ENCODE measurements around the gene CD9.

CD9 gene

DNA sequence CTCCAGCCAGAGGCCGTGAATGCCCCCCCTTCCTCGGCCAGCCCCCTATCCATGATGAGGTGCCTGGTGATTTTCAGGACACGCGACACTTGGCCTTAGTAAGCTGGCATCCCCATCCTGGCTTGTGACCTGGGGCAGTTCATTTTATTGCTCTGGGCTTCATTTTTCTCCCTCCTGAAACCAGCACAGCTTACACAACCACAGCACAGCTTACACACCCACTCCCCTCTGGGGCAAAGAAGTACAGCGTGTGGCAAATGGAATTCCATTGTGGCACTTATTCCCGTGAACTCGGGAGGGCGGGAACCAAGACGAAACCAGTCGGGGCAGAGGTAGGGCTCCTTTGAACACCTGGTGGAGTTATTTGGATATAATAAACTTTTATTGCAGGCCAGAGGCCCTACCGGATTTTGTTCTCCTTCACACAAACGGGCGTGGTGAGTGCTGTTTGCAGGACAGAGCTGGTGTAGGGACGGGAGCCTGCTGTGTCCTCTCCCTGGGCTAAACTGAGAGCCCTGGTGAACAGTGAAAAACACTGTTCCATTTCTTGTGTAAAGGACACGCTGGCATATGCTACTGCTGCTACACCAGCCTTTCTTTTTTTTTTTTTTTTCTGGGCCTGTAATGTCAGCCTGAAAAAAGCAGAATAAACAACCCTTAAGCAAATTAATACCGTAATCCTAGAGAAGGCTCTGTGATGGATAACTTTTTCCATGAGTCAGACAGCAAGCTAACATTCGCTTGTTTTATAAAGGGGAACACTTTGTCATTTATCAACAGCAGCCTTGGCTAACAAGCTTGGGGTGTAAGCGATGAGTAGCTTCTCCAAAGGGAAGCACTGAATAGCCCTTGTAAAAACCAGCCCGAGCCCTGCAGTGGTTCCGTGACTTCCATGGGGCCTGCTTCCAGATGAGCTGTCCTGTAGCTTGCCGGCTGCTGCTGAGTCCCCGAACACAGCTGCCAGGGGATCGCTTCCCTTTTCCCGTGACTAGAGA is 29.3 kb downstream of the CD9 start:
- no peaks in the 10 kb centered on the region for H3K27me3 ChIP-seq (ENCODE audit: control insufficient read depth, insufficient read depth, low read length)
- H3K4me1 ChIP-seq (ENCODE audit: control insufficient read depth, insufficient read depth, low read length) = no peaks in the 10 kb centered on the region
- no peaks in the 10 kb centered on the region for H3K9me3 ChIP-seq (ENCODE audit: control insufficient read depth, insufficient read depth, low read length)
- no peak overlapping the region for H3K9ac ChIP-seq (ENCODE audit: low read depth, low read length)
- H3K36me3 ChIP-seq (ENCODE audit: control insufficient read depth, insufficient read depth, low read length) = peaks cover 43% of the 10 kb centered on the region
- H3K4me3 ChIP-seq (ENCODE audit: low read depth, low read length) = no peak overlapping the region

DNA sequence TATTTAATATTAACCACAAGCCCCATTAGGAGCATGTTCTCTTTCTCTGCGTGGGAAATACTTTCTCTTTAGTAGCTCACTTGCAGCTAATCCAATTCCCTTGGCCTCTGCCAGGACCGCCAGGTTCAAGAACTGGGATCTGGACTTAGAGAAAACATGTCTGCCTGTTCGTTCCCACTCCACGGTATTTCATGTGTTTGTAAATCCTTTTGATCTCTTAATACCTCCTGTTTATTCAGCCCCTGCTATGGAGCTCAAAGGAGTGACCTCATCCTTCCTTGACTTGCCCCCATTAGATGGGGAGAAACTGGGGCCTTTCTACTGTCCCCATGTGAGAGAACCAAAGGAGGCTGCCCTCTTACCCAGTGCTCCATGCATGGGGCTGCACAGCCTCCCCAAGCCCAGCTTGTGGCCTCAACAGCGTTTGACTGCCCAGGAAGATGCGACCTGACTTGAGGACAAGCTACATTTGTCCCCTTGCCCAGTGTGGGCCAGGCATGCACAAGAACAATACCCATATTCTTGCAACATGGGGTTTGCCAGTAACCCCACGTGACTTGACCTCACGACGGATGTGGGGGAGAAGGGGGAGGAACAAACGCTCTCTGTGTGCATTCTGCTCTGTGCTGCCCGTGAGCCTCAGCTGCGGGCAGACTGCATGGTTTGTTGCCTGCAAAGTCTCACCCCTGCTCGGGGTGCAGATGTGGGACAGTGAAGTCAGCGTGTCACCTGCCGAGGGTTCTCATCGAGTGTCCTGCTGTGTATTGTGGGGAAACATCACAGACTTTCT is 30.3 kb downstream of the CD9 start:
- no peak overlapping the region for H3K4me3 ChIP-seq (ENCODE audit: low read depth, low read length)
- no peaks in the 10 kb centered on the region for H3K9me3 ChIP-seq (ENCODE audit: control insufficient read depth, insufficient read depth, low read length)
- no peaks in the 10 kb centered on the region for H3K27me3 ChIP-seq (ENCODE audit: control insufficient read depth, insufficient read depth, low read length)
- H3K9ac ChIP-seq (ENCODE audit: low read depth, low read length) = no peak overlapping the region
- peaks cover 47% of the 10 kb centered on the region for H3K36me3 ChIP-seq (ENCODE audit: control insufficient read depth, insufficient read depth, low read length)
- H3K4me1 ChIP-seq (ENCODE audit: control insufficient read depth, insufficient read depth, low read length) = no peaks in the 10 kb centered on the region

DNA sequence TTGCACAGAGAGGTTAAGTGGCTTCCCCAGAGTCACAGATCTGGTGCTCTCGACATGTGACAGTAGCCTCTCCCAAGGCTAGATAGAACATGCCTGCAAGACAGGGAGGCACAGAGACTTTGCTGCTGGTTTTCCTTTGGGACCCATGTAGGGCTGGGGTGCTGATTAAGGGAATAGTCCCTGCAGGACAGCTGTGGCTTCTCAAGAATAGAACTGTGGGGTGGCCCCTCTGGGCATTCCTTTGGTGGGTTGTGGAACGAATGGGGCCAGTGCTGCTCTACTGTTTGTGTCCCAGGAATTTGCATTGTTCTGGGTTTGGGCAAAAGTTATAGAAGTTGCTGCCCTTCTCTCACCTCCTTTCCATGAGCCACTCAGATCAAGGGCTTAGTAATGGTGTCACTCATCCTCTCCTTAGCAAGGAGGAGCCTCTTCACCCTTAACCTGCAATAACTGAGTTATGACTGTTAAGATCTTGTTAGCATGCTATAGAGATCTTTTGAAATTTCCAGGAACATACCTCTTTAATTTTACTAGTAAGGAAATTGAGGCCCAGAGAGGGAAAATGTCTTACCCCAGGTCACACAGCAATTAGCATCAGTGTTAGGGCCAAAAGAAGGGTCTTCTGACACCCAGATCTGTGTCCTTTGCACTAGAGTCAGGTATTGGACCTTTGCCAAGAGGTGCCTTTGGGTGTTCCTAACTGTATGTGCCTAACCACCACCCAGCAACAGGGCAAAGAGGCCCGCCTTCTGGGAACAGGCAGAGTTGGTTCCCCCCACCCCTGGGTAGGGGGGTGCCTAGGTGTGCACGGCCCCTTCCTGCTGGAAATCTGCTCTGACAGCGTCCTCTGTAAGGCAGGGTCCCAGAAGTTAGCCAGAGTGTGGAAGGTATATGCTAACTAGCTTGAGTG is 31.4 kb downstream of the CD9 start:
- Histone ChIP-seq H3K4me3 (ENCODE audit: low read depth, low read length) (no peak overlapping the region), H3K36me3 (ENCODE audit: control insufficient read depth, insufficient read depth, low read length) (peaks cover 48% of the 10 kb centered on the region), H3K4me1 (ENCODE audit: control insufficient read depth, insufficient read depth, low read length) (no peaks in the 10 kb centered on the region), H3K9me3 (ENCODE audit: control insufficient read depth, insufficient read depth, low read length) (no peaks in the 10 kb centered on the region), H3K9ac (ENCODE audit: low read depth, low read length) (peak overlapping the region; percentile 70), H3K27me3 (ENCODE audit: control insufficient read depth, insufficient read depth, low read length) (no peaks in the 10 kb centered on the region)

DNA sequence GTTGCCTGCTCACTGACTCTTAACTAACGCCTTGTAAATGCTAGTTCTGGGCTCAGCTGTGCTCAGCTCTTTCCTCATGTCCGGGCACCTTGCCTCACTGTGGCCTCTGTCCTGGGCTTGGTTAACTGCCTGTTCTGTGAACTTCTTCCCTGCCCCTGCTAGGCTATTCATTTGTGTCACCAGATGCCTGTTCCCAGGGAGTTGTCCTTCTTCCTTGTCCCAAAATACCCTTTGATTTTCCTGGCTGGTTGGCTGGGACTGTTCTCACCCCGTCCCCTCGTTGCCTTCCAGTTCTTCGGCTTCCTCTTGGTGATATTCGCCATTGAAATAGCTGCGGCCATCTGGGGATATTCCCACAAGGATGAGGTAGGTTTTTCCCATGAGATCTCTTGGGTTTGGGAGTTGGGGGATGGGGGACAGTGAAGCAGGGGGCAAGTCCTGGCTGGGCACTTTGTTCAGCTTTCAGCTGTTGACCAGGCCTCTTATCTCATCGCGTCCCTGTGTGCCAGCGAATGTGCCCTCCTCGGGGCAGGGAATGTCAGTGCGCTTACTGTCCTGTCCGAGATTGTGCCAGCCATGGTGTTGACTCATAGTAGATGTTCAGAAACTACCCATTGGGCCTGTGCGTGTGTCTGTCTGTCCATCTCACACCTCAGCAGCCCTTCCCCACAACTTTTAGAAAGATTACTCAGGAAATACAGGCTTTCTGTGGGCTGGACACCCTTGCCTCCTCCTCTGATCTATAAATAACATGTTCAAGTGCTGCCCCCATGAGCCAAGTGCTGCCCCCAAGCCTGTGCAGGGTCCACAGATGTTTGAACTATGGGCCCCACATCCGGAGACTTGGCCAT is 33.1 kb downstream of the CD9 start:
- Histone ChIP-seq H3K36me3 (ENCODE audit: control insufficient read depth, insufficient read depth, low read length) (peaks cover 49% of the 10 kb centered on the region), H3K9ac (ENCODE audit: low read depth, low read length) (no peak overlapping the region), H3K9me3 (ENCODE audit: control insufficient read depth, insufficient read depth, low read length) (no peaks in the 10 kb centered on the region), H3K4me1 (ENCODE audit: control insufficient read depth, insufficient read depth, low read length) (no peaks in the 10 kb centered on the region), H3K4me3 (ENCODE audit: low read depth, low read length) (no peak overlapping the region), H3K27me3 (ENCODE audit: control insufficient read depth, insufficient read depth, low read length) (no peaks in the 10 kb centered on the region)

DNA sequence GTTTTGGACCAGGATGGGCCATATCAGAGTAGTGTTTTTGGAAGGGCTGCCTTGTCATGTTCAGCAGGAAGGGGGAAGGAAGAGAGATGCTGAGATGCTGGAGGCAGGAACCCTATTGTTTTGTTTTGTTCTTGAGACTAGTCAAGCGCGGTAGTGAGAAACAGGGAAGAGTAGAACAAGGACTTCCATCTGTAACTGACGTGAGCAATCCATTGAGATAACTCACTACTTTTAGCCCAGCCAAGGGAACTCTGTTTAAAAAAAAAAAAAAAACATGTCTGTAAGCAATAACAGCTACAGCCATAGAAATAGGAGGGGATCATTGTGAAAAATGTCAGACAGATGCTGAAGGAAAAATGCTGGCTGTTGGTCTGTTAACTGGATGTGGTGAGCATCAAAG is 34.0 kb downstream of the CD9 start:
- no peaks in the 10 kb centered on the region for H3K9me3 ChIP-seq (ENCODE audit: control insufficient read depth, insufficient read depth, low read length)
- no peak overlapping the region for H3K9ac ChIP-seq (ENCODE audit: low read depth, low read length)
- H3K4me3 ChIP-seq (ENCODE audit: low read depth, low read length) = no peak overlapping the region
- peaks cover 43% of the 10 kb centered on the region for H3K36me3 ChIP-seq (ENCODE audit: control insufficient read depth, insufficient read depth, low read length)
- H3K4me1 ChIP-seq (ENCODE audit: control insufficient read depth, insufficient read depth, low read length) = no peaks in the 10 kb centered on the region
- no peaks in the 10 kb centered on the region for H3K27me3 ChIP-seq (ENCODE audit: control insufficient read depth, insufficient read depth, low read length)

DNA sequence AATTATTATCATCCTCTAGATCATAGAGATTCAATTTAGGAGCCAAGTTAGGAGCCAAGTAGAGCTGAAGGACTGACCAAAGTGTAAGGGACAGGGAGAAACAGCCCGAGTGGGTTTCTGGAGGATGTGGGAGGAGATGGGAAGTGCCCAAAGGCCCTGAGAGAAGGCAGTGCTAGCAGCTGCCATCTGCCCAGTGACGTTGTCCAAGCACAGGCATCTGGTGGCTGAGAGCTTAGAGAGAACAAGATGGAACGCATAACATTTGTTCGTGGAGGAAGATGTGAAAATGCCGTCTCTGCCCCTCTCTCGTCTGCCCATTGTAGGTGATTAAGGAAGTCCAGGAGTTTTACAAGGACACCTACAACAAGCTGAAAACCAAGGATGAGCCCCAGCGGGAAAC is 34.7 kb downstream of the CD9 start:
- H3K4me3 ChIP-seq (ENCODE audit: low read depth, low read length) = no peak overlapping the region
- peaks cover 43% of the 10 kb centered on the region for H3K36me3 ChIP-seq (ENCODE audit: control insufficient read depth, insufficient read depth, low read length)
- no peaks in the 10 kb centered on the region for H3K27me3 ChIP-seq (ENCODE audit: control insufficient read depth, insufficient read depth, low read length)
- H3K9me3 ChIP-seq (ENCODE audit: control insufficient read depth, insufficient read depth, low read length) = no peaks in the 10 kb centered on the region
- no peak overlapping the region for H3K9ac ChIP-seq (ENCODE audit: low read depth, low read length)
- H3K4me1 ChIP-seq (ENCODE audit: control insufficient read depth, insufficient read depth, low read length) = no peaks in the 10 kb centered on the region

DNA sequence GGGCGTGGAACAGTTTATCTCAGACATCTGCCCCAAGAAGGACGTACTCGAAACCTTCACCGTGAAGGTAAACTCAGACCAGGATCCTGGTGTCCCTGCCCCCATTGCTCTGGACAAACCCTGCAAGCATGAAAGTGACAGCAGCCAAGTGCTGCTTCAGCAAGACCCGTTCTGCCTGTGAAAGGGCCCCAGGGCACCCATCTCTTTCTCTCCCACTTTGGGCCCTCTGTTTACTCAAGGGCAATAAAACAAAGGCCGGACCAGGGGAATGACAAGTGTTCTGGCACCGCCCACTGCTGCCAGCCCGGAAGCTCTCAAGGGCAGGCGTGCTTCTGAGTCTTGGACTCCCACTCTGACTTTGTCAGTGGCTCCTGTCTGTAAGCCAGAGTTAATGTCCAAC is 35.3 kb downstream of the CD9 start:
- no peaks in the 10 kb centered on the region for H3K9me3 ChIP-seq (ENCODE audit: control insufficient read depth, insufficient read depth, low read length)
- H3K9ac ChIP-seq (ENCODE audit: low read depth, low read length) = no peak overlapping the region
- no peaks in the 10 kb centered on the region for H3K27me3 ChIP-seq (ENCODE audit: control insufficient read depth, insufficient read depth, low read length)
- peaks cover 42% of the 10 kb centered on the region for H3K36me3 ChIP-seq (ENCODE audit: control insufficient read depth, insufficient read depth, low read length)
- H3K4me3 ChIP-seq (ENCODE audit: low read depth, low read length) = no peak overlapping the region
- H3K4me1 ChIP-seq (ENCODE audit: control insufficient read depth, insufficient read depth, low read length) = no peaks in the 10 kb centered on the region

DNA sequence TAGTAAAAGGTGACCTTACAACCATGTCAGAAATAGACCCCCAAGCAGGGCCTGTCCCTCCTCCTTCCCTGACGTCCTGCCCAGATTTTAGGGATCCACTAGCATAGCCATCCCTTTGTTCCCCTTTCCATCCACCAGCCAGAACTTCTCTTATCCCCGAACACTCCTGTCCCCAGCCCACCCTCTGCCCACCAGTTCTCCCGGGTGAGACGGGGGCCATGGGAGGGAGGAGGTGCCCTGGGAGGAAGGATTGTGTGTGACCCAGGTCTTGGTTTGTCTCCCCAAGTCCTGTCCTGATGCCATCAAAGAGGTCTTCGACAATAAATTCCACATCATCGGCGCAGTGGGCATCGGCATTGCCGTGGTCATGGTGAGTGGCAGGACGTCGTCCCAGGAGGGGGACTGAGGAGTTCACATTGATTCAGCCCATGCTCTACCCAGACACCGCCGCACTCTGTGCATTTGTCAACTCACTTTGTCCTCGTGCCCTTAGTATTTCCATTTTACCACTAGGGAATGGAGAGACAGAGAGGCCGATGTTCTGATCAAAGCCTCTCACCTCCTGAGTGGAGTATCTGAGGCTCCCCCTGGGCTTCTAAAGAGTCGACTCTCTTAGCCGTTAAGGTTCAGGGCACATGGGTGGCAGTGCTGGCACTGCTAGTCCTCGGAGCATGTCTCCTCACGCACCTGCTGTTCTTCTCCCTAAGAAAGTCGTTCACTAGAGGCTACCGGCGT is 35.9 kb downstream of the CD9 start:
- H3K9me3 ChIP-seq (ENCODE audit: control insufficient read depth, insufficient read depth, low read length) = no peaks in the 10 kb centered on the region
- H3K36me3 ChIP-seq (ENCODE audit: control insufficient read depth, insufficient read depth, low read length) = peaks cover 40% of the 10 kb centered on the region
- no peaks in the 10 kb centered on the region for H3K27me3 ChIP-seq (ENCODE audit: control insufficient read depth, insufficient read depth, low read length)
- no peak overlapping the region for H3K9ac ChIP-seq (ENCODE audit: low read depth, low read length)
- no peak overlapping the region for H3K4me3 ChIP-seq (ENCODE audit: low read depth, low read length)
- no peaks in the 10 kb centered on the region for H3K4me1 ChIP-seq (ENCODE audit: control insufficient read depth, insufficient read depth, low read length)

DNA sequence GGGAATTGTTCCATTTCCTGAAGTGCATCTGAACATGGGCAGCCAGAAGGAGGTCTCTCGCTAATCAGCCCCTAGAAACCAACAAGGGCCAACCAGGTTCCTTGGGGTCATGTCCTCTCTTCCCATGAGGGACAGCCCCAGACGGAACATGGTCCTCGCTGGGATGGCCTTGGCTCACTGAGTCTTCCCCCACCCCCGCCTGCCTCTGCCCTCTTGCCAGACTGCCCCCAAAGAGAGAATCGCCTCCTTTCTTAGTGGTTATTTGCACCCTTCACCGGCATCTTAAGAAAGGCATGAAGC is 36.4 kb downstream of the CD9 start:
- no peaks in the 10 kb centered on the region for H3K4me1 ChIP-seq (ENCODE audit: control insufficient read depth, insufficient read depth, low read length)
- no peaks in the 10 kb centered on the region for H3K9me3 ChIP-seq (ENCODE audit: control insufficient read depth, insufficient read depth, low read length)
- peaks cover 40% of the 10 kb centered on the region for H3K36me3 ChIP-seq (ENCODE audit: control insufficient read depth, insufficient read depth, low read length)
- H3K4me3 ChIP-seq (ENCODE audit: low read depth, low read length) = no peak overlapping the region
- no peaks in the 10 kb centered on the region for H3K27me3 ChIP-seq (ENCODE audit: control insufficient read depth, insufficient read depth, low read length)
- no peak overlapping the region for H3K9ac ChIP-seq (ENCODE audit: low read depth, low read length)

DNA sequence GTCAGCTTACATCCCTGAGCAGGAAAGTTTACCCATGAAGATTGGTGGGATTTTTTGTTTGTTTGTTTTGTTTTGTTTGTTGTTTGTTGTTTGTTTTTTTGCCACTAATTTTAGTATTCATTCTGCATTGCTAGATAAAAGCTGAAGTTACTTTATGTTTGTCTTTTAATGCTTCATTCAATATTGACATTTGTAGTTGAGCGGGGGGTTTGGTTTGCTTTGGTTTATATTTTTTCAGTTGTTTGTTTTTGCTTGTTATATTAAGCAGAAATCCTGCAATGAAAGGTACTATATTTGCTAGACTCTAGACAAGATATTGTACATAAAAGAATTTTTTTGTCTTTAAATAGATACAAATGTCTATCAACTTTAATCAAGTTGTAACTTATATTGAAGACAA is 37.6 kb downstream of the CD9 start:
- Histone ChIP-seq H3K36me3 (ENCODE audit: control insufficient read depth, insufficient read depth, low read length) (peaks cover 34% of the 10 kb centered on the region), H3K4me3 (ENCODE audit: low read depth, low read length) (no peak overlapping the region), H3K4me1 (ENCODE audit: control insufficient read depth, insufficient read depth, low read length) (no peaks in the 10 kb centered on the region), H3K9ac (ENCODE audit: low read depth, low read length) (no peak overlapping the region), H3K9me3 (ENCODE audit: control insufficient read depth, insufficient read depth, low read length) (no peaks in the 10 kb centered on the region), H3K27me3 (ENCODE audit: control insufficient read depth, insufficient read depth, low read length) (no peaks in the 10 kb centered on the region)
